Peyer's patch (tissue), 4 donors: Measurements from ENCODE around the gene MYO1D.

ENCODE experiments used
- CTCF ChIP-seq, 6 experiments: fragments of 450-650 bp in 4 of 6; fragments of 200-600 bp in 2 of 6; sonication (generic) in 1 of 6; IDR thresholded peaks; one replicate each; pipeline ENCODE4 v1.5.1; 2017 to 2019; ENCODE audit warnings: antibody characterized with exemption in 6 of 6, mild to moderate bottlenecking in 3 of 6, moderate library complexity in 1 of 6
- POLR2A ChIP-seq, 2 donors: fragments of 450-650 bp; IDR thresholded peaks; one replicate each; pipeline ENCODE4 v1.5.1; 2017; ENCODE audit warnings: antibody characterized with exemption in 2 of 2, mild to moderate bottlenecking in 2 of 2, moderate library complexity in 2 of 2

DNA sequence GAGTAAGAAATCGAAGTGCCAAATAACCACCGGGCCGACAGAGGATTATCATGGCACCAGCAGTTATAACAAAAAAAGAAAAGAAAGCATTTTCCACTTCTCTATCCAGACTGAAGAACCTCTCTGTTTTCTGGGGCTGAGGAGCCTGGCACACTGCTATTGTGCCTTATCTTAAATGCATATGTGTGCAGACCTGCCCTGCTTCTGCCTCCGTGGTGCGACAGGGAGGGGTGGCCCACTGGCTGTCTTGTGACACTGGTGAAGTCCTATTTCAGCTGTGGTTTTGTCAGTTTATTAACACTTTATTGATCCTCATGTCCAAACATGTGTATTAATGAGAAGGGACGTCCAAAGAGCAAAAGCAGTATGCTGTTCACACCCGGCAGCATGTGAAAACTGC lies 334.7 kb downstream of the MYO1D start:
- TF ChIP-seq CTCF (IDR thresholded peaks at IDR 0.05) (no peak), POLR2A (IDR thresholded peaks at IDR 0.05) (no peak)
